Measurements from ENCODE around the gene RBM6.
A peak's percentile ranks its signal among the peaks of the same experiment; 100 is the strongest.

The RBM6 gene

DNA sequence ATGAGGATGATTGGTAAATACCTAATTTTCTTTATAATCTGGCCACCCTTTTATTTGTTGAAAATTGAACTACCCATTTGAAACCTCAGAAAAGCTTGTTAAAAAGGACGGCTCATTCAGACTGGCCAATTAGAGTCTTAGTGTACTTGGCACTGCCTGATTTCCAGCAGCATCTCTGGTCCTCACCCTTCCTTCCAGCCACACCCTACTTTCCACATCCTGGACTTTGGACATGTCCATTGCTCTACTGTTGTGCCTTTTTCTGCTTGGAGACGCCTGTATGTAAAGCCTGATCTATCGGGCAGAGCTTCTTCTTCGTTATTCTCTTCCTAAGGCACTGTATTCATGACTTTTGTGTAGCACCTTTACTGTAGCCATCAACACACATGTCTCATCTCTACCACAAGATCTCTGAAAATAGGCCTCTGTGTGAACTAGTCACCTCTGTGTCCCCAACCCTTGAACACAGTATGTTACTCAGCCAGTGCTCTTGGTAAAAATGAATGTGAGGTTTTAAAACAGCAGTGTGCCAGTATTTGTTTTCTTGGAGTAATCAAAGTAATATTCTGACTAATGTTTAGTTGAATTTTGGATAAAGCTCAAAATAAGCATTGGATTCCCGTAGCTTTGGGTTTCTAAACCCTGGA is 155.5 kb downstream of the RBM6 start:
- no peak for DNase-seq

- no peak for DNase-seq
Measured at GRCh38 chr3:50100386-50100785, 160.4 kb downstream of the RBM6 start.

DNA sequence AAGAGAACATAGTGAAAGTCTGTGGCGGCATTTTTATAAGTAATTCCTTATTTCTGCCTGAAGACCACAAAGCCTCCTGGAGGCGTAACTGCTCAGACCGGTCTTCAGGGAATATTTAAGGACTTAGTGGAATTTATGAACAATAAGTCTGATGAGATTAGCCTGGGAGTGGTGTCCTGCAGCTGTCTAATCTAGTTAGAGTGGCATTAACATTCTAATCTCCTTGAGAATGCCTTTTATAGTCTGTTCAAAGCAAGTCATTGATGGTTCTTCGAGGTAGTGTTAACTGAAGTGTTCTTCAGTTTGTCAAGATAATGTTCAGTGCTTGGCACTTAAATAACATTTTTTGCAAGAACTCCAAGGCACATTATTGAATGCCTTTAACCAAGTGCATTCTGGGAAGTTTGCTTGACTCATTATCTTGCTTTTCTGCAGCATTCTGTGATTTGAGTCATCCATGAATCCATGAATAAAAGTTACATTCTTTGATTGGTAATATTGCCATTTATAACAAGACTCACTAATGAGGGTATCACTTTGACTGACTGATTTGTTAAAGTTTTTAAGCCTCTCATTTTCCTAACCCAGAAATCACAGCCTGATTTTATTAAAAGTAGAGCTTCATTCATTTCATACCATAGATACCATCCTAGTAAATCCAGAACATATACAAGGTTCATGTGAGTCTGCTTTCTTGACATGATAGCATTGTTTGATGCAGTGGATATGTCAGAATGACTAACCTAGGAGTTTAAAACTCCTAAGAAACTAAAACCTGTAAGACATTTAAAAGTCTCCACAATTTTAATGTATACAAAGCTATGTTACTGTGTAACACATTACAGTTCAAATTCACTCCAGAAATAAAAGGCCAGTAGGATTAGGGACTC is 161.3 kb downstream of the RBM6 start:
- no peak for DNase-seq

DNA sequence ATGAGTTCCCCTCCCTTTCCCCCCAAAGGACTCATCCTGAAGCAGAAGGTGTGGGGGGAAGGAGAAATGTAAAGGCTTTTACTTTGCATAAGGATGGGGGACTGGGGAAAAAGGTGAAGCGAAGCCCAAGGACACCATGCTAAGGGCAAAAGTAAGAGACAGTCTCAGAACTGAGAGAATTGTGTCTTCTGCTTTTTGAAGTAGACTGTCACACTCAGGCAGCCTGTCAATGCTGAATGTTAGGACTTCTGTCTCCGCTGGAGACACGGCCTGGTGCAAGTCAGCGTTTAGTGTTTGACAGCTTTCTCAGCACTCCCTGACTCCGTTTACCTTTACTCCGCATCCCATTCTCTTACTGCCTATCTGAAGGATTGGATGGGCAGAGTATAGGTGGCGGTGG is 162.6 kb downstream of the RBM6 start:
- DNase-seq = no peak

DNA sequence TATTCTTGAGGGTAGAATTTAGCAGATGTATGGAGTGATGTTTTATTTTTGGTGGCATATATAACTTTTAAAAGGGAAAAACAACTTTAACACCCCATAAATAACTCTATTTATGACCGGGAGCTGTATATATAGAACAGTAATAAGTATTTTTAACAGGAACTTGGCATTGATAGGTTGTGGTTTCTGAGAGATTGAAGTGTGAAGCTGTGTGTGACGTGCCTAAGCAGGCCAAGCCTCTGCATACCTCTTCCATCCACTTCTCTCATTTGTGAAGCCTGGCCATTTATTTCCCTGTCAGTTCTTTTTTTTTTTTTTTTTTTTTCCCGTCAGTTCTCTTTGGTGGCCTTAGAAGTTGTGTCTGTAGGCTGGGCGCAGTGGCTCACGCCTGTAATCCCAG is 171.8 kb downstream of the RBM6 start:
- DNase-seq = no peak

DNA sequence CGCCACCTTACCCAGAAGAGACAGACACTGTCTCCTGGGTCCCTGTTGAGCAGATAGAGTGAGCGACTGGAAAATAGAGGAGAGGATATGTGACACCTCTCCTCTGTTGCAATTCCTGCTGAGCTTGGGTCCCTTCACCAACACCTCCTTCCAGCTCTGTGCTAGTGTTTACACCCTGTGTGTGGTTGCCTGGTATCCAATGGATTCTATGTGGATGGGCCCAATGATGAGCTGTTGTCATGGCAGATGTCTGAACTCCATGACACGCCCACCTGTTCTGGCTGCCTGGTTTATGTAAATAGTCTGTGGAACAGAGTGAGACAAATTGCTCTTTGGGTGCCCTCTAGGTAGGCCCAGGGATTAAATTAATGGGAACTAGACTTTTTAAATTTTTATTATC is 172.5 kb downstream of the RBM6 start:
- no peak for DNase-seq

GRCh38 chr3:50117120-50117519 is 177.2 kb downstream of the RBM6 start:
- DNase-seq = no peak

DNA sequence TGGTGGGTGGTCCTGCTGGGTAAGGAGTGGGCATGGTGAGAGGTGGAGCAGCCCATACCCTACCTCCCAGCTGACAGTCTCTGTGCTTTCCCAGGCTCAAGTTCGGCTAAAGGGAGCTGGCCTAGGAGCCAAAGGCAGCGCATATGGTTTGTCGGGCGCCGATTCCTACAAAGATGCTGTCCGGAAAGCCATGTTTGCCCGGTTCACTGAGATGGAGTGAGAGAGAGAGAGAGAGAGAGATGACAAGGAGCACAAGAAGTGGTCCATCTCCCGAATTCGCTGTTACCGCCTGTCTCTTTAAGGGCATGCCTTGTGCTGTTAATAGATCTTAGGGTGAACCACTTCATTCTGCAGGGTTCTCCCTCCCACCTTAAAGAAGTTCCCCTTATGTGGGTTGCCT is 178.3 kb downstream of the RBM6 start:
- no peak for DNase-seq

- no peak for DNase-seq
Measured at GRCh38 chr3:50119786-50120185, 179.8 kb downstream of the RBM6 start.

DNA sequence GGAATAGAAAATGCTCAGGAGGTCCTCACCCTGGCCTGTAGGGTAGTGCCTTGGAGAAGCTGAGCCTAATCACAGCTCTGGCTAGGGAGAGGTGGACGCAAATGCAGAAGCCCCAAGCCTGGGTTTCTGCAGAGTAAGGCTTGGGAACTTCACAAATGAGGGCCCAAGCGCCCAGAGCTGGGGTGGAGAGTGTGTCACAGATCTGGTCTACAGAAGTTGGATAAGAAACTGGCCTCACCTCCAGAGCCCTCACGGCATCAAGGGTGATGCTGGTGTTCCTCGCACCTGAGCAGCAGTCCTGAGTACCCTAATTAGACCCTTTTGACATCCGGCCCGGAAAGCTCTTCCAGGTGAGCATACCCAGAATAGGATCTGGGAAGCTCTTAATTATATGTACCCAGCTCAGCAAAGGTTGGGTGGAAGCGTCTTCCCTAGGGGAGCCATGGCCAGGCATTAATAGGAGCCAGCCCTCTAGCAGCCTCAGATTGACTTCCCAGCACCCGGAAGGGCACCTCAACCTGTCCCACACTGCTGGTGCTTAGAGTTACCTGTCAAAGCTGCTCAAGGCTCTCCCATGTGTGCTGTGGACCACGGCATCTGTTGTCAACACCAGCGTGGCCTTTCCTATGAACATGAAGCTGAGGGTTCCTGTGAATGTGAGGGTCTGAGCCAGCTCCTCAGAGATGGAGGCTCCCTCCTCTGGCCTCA is 180.6 kb downstream of the RBM6 start:
- DNase-seq = no peak

DNA sequence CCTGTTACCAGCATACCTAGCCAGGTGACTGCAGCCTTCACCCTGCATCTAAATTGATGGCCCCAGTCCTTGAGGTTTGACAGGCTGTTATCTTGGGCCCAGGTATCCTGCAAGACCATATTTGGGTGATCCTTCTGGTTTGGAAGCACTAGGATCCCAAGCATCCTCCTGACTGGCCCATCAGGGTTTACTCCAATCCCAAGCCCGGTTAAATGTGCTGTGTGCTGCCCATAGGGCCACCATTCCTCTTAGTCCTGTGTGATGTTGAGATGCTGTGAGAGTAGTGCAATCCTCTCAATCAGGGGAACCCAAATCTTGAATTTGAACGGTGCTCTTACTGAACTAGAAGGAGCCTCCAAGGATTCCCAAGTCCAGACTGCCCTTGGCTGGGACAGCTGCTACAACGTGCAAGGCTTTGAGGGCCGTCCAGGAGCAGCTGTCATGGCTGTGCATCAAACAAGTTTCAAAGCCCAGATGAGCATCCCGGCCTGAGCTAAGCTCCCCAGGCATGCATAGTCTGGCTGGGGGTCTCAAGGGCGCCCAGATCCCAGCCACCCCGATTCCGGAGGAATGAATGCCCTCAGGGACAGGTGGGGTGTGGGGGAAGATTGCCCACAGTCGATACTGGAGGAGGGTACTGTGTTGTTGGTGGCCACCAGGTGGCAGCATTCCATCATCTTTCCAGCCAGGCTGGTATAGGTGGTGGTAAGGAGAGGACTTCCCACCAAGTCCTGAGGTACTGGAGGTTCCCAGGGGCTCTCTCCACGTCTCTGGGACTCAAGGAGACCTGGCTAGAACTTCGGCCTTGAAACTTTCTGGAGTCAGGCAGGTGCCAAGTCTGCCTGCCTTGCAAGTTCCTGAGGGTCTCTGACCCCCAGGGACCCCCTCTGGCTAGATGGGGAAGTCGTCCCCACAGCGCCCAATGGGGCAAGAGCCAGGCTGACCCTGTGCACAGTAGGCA is 181.4 kb downstream of the RBM6 start:
- DNase-seq = peak; percentile 50

DNA sequence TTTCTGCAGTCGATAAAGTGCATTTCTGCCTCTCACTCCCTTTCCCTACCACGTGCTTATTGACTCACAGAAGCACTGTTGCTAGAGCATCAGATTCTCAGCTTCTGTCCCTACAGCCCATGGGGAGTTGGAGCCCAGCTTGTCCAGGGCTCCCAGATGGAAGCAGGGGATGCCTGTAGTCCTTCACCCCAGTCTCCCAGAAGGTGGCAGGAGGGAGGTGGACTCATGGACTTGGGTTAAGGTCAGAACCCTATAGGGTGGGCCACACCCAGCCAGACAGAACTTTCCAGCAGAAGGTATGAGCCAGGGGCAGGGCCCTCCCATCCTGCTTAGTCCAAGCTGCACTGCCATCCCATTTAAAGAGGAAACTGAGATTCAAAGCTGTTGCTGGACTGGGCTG is 182.1 kb downstream of the RBM6 start:
- DNase-seq = no peak

- DNase-seq = no peak
Measured at GRCh38 chr3:50122661-50123391, 182.9 kb downstream of the RBM6 start.

GRCh38 chr3:50123394-50124051 is 183.6 kb downstream of the RBM6 start:
- DNase-seq = no peak

DNA sequence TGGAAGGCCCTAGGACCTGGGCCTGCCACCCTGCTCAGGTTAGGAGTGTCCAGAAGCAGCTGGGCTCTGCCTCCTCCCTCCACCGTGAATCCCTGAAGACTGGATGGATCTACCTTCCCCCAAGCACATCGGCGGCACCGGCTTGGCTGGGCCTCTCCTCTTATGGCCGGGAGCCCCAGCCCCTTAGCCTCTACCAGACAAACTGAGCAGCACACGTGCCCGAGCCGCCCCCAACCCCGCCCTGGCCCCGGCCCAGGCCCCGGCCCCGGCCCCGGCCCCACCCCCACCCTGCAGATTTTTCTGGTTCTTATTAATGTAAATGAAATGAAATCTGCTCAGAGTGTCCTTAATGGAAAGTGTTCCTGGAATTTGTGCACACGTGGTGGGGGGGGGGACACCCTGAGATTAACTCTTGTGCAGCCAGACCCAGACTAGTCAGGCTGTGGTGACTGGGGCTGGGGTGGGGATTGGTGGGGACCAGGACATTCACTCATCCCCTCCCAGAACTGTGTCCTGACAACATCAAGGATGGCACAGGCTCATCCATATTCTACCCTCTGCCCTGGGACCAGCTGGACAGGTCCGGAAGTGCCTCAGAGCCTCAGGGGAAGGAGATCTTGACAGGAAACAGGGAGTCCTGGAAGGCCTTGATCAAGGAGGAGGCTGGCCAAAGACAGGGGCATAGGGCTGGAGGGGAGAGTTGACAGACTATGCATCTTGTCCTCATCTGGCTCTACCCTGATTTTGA is 184.3 kb downstream of the RBM6 start:
- no peak for DNase-seq

DNA sequence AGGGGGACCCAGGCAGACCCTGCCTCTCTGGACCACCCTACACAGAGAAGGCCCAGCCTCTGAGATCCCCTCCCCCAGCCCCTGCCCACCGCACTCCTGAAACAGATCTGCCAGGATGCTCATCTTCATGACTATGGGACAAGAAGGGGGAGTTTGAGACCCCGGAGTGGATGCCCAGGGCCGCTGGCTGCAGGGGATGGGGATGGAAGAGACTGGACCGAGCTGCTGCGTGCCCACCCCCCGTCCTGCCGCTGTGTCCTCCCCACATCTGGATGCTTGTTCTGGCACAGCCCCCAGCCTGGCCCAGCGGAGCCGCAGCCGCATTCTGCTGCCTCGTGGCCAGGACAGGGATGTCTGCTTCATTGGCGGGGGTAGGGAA is 184.8 kb downstream of the RBM6 start:
- no peak for DNase-seq

GRCh38 chr3:50125541-50126286 is 185.8 kb downstream of the RBM6 start:
- no peak for DNase-seq

DNA sequence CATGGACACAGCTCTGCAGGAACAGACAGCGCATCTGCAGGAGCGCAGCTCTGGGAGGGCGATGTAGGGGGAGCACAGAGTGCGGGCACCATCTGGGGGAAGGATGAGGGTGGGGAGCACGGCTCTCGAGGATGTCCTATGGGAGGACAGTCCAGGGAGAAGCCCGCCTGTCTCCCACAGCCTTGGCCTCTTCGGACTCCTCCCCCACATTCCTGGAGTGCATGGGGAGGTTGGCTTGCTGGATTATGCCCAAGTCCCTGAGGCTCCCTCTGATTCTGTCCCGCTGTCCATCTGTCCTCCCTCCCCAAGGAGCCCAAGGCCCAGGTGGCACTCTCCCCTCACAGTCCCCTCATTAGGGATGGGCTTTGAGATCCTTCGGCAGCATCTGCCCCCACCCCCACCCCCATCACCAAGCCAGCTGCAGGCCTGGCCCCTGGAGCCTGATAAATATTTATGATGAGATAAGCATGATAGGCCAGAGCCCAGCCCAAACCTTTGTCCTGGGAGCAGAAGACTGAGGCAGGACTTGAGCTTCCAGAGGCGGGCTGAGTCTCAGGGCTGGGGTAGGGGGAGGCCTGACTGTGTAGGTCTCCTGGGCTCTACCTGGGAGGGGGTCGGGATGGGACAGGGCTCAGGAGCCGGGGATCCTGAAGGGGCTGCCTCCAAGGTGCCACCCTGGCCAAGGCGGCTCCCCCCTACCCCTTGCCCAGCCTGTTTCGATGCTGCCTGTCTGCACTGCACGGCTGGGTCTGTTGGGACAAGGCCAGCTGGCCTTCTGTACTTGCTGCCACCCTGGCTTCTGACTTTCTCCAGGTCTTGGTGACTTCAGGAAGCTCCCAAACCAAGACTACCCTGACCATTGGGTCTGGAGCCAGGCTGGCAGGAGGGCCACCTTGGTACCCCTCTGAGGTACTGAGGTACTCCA is 186.6 kb downstream of the RBM6 start:
- no peak for DNase-seq

Data from activated CD4-positive, alpha-beta T cell treated with anti-CD3 and anti-CD28 coated beads for 1 hour (primary cell).